GM13977 (cell line): Measurements from ENCODE around the gene NMNAT3.

ENCODE experiments used
- DNase-seq: peaks from one replicate; pipeline ENCODE4 v3.0.0; 2012; ENCODE audit warnings: low spot score
- CTCF ChIP-seq: IDR thresholded peaks from 2 replicates; pipeline ENCODE4 v1.5.1; 2012; ENCODE audit warnings: mild to moderate bottlenecking, control low read depth; ENCODE audit not compliant: insufficient read depth; ENCODE audit errors: extremely low read depth, missing control alignments
- in situ Hi-C: fragments of 300-500 bp; cut with MboI; formaldehyde crosslinking; loops from one replicate; pipeline ENCODE4 v1.12.0; 2022; ENCODE audit warnings: low sequenced_read_pairs, low pct_unique_long_range_greater_than_20kb, mixed read lengths, inconsistent platforms; ENCODE audit not compliant: unreplicated experiment

The NMNAT3 gene

GRCh38 chr3:139548801-139549200, 129.0 kb downstream of the NMNAT3 start:
- in situ Hi-C loops: no loop called here
- TF ChIP-seq CTCF: no peak
- DNase-seq: no peak

GRCh38 chr3:139547666-139548065, 130.1 kb downstream of the NMNAT3 start:
- TF ChIP-seq CTCF: no peak
- in situ Hi-C loops: no loop called here
- DNase-seq: no peak

GRCh38 chr3:139546772-139547171, 131.0 kb downstream of the NMNAT3 start:
- in situ Hi-C loops: no loop called here
- no peak for TF ChIP-seq CTCF
- no peak for DNase-seq

GRCh38 chr3:139541532-139542288, 136.1 kb downstream of the NMNAT3 start:
- no peak for TF ChIP-seq CTCF
- no peak for DNase-seq
- in situ Hi-C loops: no loop called here

- DNase-seq: no peak
- in situ Hi-C loops: no loop called here
These were observed 136.9 kb downstream of the NMNAT3 start for GRCh38 chr3:139540651-139541531.

More at GRCh38 chr3:139540651-139541531, 136.9 kb downstream of the NMNAT3 start:
- TF ChIP-seq CTCF: no peak
